RWPE2 (cell line): ENCODE measurements around the gene CNN1.

Experiments used
- ATAC-seq: fragments of 200-7000 bp; cut with Tn5 transposase; 3 replicates; pipeline ENCODE4 v1.9.1; 2021; ENCODE audit warnings: low read depth
- DNase-seq: peaks from one replicate; pipeline ENCODE4 v3.0.0-alpha.2; 2020; ENCODE audit warnings: low spot score
- H3K27ac ChIP-seq: fragments of 450-650 bp; 2 replicates; pipeline ENCODE4 v1.5.1; 2017; ENCODE audit warnings: mild to moderate bottlenecking; ENCODE audit not compliant: poor library complexity, severe bottlenecking
- H3K27me3 ChIP-seq: fragments of 250-450 bp; sonication (Bioruptor Pico); 2 replicates; pipeline ENCODE4 v1.5.1; 2021; ENCODE audit warnings: mild to moderate bottlenecking, moderate library complexity; ENCODE audit not compliant: insufficient read depth, poor library complexity, severe bottlenecking
- H3K36me3 ChIP-seq: fragments of 250-450 bp; sonication (Bioruptor Pico); 2 replicates; pipeline ENCODE4 v1.5.1; 2020; ENCODE audit warnings: low read depth, mild to moderate bottlenecking, moderate library complexity
- H3K4me1 ChIP-seq: fragments of 250-450 bp; sonication (Bioruptor Pico); 2 replicates; pipeline ENCODE4 v1.5.1; 2021; ENCODE audit warnings: mild to moderate bottlenecking, moderate library complexity; ENCODE audit not compliant: insufficient read depth, poor library complexity, severe bottlenecking
- H3K4me3 ChIP-seq: fragments of 250-450 bp; sonication (Bioruptor Pico); 2 replicates; pipeline ENCODE4 v1.5.1; 2021; ENCODE audit warnings: mild to moderate bottlenecking, moderate library complexity; ENCODE audit not compliant: severe bottlenecking
- H3K9me3 ChIP-seq: fragments of 250-450 bp; sonication (Bioruptor Pico); 2 replicates; pipeline ENCODE4 v1.5.1; 2021; ENCODE audit warnings: mild to moderate bottlenecking, moderate library complexity; ENCODE audit not compliant: severe bottlenecking
- TF ChIP-seq, protein P1 (sequence below): fragments of 450-650 bp; IDR thresholded peaks from one replicate; pipeline ENCODE4 v1.5.1; 2017; ENCODE audit warnings: mild to moderate bottlenecking, moderate library complexity; ENCODE audit not compliant: poor library complexity, severe bottlenecking

CNN1 gene

GRCh38 chr19:11540645-11541044 is 2.0 kb downstream of the CNN1 start:
- Histone ChIP-seq H3K4me3 (no peak overlapping the region), H3K36me3 (no peaks in the 10 kb centered on the region), H3K27ac (no peak overlapping the region), H3K4me1 (no peaks in the 10 kb centered on the region), H3K9me3 (no peaks in the 10 kb centered on the region), H3K27me3 (no peaks in the 10 kb centered on the region)
- no peak for ATAC-seq
- TF ChIP-seq, protein P1, sequence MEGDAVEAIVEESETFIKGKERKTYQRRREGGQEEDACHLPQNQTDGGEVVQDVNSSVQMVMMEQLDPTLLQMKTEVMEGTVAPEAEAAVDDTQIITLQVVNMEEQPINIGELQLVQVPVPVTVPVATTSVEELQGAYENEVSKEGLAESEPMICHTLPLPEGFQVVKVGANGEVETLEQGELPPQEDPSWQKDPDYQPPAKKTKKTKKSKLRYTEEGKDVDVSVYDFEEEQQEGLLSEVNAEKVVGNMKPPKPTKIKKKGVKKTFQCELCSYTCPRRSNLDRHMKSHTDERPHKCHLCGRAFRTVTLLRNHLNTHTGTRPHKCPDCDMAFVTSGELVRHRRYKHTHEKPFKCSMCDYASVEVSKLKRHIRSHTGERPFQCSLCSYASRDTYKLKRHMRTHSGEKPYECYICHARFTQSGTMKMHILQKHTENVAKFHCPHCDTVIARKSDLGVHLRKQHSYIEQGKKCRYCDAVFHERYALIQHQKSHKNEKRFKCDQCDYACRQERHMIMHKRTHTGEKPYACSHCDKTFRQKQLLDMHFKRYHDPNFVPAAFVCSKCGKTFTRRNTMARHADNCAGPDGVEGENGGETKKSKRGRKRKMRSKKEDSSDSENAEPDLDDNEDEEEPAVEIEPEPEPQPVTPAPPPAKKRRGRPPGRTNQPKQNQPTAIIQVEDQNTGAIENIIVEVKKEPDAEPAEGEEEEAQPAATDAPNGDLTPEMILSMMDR, result no peak
- no peak for DNase-seq

GRCh38 chr19:11541238-11541637 is 2.6 kb downstream of the CNN1 start:
- no peak overlapping the region for H3K4me3 ChIP-seq
- no peaks in the 10 kb centered on the region for H3K9me3 ChIP-seq
- no peak for DNase-seq
- H3K27me3 ChIP-seq, result no peaks in the 10 kb centered on the region
- TF ChIP-seq, protein P1, result no peak
- H3K36me3 ChIP-seq, result no peaks in the 10 kb centered on the region
- ATAC-seq, result no peak
- H3K4me1 ChIP-seq, result no peaks in the 10 kb centered on the region
- H3K27ac ChIP-seq, result no peak overlapping the region

DNA sequence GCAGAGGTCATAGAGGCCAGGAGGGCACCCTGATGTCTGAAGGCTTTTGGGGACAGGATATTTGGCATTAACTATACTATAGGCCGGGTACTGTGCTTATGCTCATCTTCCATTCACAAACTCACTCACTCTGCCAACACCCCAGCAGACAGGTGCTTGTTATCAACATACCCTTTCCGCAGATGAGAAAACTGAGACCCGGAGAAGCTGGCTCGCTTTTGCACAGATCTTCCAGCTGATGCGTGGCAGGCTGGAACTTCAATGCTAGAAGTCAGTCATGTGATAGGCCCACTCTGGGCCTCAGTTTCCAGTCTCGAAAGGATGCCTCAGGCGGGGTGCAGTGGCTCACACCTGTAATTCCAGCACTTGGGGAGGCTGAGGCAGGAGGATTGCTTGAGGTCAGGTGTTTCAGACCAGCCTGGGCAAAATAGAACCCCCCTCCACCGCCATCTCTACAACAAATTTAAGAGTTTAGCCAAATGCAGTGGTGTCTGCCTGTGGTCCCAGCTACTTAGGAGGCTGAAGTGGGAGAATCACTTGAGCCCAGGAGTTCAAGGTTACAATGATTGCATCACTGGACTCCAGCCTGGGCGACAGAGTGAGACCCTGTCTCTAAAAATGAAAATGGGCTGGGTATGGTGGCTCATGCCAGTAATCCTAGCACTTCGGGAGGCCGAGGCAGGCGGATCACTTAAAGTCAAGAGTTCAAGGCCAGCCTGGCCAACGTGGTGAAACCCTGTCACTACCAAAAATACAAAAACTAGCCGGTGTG is 9.5 kb downstream of the CNN1 start:
- no peaks in the 10 kb centered on the region for H3K27me3 ChIP-seq
- H3K9me3 ChIP-seq, result no peaks in the 10 kb centered on the region
- no peaks in the 10 kb centered on the region for H3K4me1 ChIP-seq
- ATAC-seq (no peak), DNase-seq (no peak)
- TF ChIP-seq, protein P1, result no peak
- peaks cover 3% of the 10 kb centered on the region; the same call in 1 of the 2 replicates for H3K36me3 ChIP-seq
- no peak overlapping the region for H3K4me3 ChIP-seq
- H3K27ac ChIP-seq, result no peak overlapping the region

DNA sequence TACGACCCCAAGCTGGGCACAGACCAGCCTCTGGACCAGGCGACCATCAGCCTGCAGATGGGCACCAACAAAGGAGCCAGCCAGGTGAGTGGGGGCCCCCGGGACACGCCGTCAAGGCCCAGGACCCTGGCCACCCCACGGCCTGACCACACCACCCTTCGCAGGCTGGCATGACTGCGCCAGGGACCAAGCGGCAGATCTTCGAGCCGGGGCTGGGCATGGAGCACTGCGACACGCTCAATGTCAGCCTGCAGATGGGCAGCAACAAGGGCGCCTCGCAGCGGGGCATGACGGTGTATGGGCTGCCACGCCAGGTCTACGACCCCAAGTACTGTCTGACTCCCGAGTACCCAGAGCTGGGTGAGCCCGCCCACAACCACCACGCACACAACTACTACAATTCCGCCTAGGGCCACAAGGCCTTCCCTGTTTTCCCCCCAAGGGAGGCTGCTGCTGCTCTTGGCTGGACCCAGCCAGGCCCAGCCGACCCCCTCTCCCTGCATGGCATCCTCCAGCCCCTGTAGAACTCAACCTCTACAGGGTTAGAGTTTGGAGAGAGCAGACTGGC is 10.8 kb downstream of the CNN1 start:
- peaks cover 15% of the 10 kb centered on the region for H3K36me3 ChIP-seq
- H3K27ac ChIP-seq, result no peak overlapping the region
- 0 out of 3 replicates have a peak, but pooled peaks have one; percentile 5 for ATAC-seq
- TF ChIP-seq, protein P1, result no peak
- no peak overlapping the region for H3K4me3 ChIP-seq
- H3K4me1 ChIP-seq, result no peaks in the 10 kb centered on the region
- H3K27me3 ChIP-seq, result no peaks in the 10 kb centered on the region
- no peak for DNase-seq
- no peaks in the 10 kb centered on the region for H3K9me3 ChIP-seq

GRCh38 chr19:11550265-11550664 is 11.6 kb downstream of the CNN1 start:
- H3K36me3 ChIP-seq, result peaks cover 15% of the 10 kb centered on the region
- no peak overlapping the region for H3K4me3 ChIP-seq
- H3K27me3 ChIP-seq, result no peaks in the 10 kb centered on the region
- ATAC-seq (no peak), DNase-seq (no peak)
- no peaks in the 10 kb centered on the region for H3K9me3 ChIP-seq
- no peak overlapping the region for H3K27ac ChIP-seq
- TF ChIP-seq, protein P1, result no peak
- H3K4me1 ChIP-seq, result no peaks in the 10 kb centered on the region
